ENCODE data around the gene INAFM1.

Gene INAFM1

DNA sequence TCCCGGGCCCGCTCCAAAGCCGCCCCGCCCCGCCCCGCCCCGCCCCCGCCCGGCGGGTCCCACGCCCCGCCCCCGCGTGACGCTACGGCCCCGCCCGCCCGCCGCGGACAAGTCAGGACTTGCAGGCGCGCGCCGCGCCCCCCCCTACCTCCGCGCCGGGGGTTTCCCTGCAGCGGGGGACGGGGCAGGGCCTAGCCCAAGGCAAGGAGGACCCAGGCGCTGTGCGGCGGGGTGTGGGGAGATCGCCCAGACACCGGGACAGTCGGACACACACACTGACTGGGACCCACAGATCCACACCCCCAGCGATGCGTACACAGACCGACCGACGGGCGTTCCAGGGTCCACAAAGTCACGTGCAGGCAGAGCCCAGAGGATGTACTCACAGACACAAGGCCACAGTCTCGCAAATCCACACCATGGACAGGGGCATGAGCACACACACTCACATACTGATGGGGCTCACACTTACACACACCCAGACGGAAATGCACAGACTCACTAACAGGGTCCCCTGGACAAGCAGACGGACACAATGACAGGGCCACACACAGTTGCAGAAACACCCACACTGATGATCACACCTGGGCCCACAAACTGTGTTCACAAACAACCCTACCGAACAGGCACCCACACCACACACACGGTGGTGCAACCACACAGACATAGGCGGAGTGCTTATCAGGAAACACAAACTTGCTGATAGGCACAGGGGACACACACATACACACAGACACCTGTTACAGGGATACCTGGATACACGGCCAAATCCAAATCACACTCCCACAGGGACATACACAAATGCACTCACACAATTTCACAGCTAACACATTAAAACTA, 43.2 kb upstream of the INAFM1 start:
- ChIA-PET CTCF (interaction anchor here (1.1 to 3.0 kb wide), 4 partner anchors 9 to 21 kb away, joined by 4 to 23 read pairs (median 16); no protein-coding TSS in a partner anchor), POLR2A (no interaction called here)
- peak overlapping the region; percentile 95 for H3K4me3 ChIP-seq (ENCODE audit: low read depth, low read length)
- TF ChIP-seq, protein P1, sequence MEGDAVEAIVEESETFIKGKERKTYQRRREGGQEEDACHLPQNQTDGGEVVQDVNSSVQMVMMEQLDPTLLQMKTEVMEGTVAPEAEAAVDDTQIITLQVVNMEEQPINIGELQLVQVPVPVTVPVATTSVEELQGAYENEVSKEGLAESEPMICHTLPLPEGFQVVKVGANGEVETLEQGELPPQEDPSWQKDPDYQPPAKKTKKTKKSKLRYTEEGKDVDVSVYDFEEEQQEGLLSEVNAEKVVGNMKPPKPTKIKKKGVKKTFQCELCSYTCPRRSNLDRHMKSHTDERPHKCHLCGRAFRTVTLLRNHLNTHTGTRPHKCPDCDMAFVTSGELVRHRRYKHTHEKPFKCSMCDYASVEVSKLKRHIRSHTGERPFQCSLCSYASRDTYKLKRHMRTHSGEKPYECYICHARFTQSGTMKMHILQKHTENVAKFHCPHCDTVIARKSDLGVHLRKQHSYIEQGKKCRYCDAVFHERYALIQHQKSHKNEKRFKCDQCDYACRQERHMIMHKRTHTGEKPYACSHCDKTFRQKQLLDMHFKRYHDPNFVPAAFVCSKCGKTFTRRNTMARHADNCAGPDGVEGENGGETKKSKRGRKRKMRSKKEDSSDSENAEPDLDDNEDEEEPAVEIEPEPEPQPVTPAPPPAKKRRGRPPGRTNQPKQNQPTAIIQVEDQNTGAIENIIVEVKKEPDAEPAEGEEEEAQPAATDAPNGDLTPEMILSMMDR (IDR thresholded peaks at IDR 0.05; ENCODE audit: insufficient read depth, low read length, missing control alignments), result no peak
- DNase-seq (ENCODE audit: low read depth, low spot score), result no peak

DNA sequence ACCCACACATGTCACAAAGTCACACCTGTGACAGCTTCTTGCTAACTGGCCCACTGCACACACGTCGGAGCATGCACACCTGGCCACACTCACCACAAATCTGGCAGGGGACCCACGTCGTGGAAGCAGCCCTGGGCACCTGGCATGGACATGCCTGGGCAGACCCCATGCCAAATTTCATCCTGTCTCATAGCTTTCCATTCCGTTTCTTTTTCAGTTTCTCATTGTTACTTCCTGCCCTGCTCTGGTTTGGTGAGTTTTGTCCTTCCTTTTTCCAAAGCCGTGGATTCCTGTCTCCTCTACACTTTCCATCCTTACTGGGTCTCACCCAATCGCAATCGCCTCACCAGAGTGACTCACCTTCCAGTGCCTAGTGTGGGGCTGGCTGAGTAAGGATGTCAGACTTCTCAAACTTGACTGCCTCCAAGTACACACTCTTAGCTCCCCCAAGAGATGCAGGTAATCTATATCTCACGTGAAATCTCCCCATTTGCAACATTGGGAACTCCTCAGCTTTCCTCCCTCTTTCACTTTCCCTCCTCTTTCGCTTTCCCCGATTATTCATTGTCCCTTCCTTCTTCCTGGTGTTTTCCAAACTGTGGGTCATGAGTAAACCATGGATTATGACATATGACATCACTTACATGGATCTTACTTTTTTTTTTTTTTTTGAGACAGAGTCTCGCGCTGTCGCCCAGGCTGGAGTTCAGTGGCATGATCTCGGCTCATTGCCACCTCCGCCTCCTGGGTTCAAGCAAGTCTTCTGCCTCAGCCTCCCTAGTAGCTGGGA, 42.1 kb upstream of the INAFM1 start:
- ChIA-PET CTCF (interaction anchor here (1.1 to 3.0 kb wide), 5 partner anchors 8 to 74 kb away, joined by 4 to 23 read pairs (median 11); no protein-coding TSS in a partner anchor), POLR2A (interaction anchor here (1.0 to 1.2 kb wide), 3 partner anchors 11 to 24 kb away, joined by 3 to 5 read pairs (median 3); partner anchors contain the start of gene CCDC9)
- TF ChIP-seq, protein P1 (IDR thresholded peaks at IDR 0.05; ENCODE audit: insufficient read depth, low read length, missing control alignments), result no peak
- H3K4me3 ChIP-seq (ENCODE audit: low read depth, low read length), result peak overlapping the region; percentile 53
- no peak for DNase-seq (ENCODE audit: low read depth, low spot score)

DNA sequence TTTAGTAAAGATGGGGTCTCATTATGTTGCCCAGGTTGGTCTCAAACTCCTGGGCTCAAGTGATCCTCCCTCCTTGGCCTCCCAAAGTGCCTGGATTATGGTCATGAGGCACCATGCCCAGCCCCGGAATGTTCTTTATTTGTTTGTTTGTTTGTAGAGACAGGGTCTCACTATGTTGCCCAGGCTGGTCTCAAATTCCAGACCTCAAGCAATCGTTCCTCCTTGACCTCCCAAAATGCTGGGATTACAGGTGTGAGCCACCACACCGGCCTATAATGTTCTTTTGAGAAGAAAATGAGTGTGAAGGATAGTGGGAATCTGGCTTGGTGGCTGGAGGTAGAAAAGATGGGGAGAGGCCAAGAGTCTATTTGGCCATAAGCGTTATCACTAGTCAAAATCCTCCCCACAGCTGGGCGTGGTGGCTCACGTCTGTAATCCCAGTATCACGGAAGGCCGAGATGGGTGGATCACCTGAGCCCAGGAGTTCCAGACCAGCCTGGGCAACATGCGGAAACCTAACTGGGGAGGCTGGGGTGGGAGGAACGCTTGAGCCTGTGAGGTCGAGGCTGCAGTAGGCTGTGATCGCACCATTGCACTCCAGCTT, 38.5 kb upstream of the INAFM1 start:
- DNase-seq (ENCODE audit: low read depth, low spot score), result no peak
- ChIA-PET CTCF (interaction anchor here (0.6 to 3.5 kb wide), 4 partner anchors 11 to 180 kb away, joined by 3 to 18 read pairs (median 6); no protein-coding TSS in a partner anchor), POLR2A (interaction anchor here (1.3 kb wide), 1 partner anchor 8 kb away, joined by 3 read pairs; no protein-coding TSS in a partner anchor)

DNA sequence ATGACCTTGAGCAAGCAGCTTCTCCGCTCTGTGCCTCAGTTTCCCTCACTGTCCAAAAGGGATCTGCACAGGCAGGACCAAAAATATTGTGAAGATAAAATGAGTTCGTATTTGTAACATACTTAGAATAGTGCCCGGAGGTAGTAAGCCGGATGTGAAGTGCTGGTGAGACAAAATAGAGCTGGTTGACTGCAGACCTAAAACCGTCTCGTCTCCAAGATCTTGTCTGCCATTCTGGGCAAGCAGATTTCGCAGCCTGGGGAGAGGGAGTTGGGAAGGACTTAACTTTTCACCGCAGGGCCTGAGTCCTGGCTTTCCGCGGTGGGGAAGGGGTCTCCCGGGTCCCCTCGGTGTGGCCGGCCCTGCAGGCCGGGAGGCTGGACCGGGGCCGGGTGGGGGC, 35.5 kb upstream of the INAFM1 start:
- H3K4me3 ChIP-seq (ENCODE audit: low read depth, low read length), result peak overlapping the region; percentile 47
- ChIA-PET POLR2A (interaction anchor here (1.2 to 1.4 kb wide), 2 partner anchors 13 to 18 kb away, joined by 3 to 6 read pairs; partner anchors contain the start of gene CCDC9), CTCF (interaction anchor here (1.4 to 3.5 kb wide), 4 partner anchors 8 to 89 kb away, joined by 4 to 18 read pairs (median 12); no protein-coding TSS in a partner anchor)
- TF ChIP-seq, protein P1 (IDR thresholded peaks at IDR 0.05; ENCODE audit: insufficient read depth, low read length, missing control alignments), result no peak
- DNase-seq (ENCODE audit: low read depth, low spot score), result no peak

More for the DNA sequence above, 38.5 kb upstream of the INAFM1 start:
- TF ChIP-seq, protein P1 (IDR thresholded peaks at IDR 0.05; ENCODE audit: insufficient read depth, low read length, missing control alignments), result no peak
- H3K4me3 ChIP-seq (ENCODE audit: low read depth, low read length), result no peak overlapping the region

DNA sequence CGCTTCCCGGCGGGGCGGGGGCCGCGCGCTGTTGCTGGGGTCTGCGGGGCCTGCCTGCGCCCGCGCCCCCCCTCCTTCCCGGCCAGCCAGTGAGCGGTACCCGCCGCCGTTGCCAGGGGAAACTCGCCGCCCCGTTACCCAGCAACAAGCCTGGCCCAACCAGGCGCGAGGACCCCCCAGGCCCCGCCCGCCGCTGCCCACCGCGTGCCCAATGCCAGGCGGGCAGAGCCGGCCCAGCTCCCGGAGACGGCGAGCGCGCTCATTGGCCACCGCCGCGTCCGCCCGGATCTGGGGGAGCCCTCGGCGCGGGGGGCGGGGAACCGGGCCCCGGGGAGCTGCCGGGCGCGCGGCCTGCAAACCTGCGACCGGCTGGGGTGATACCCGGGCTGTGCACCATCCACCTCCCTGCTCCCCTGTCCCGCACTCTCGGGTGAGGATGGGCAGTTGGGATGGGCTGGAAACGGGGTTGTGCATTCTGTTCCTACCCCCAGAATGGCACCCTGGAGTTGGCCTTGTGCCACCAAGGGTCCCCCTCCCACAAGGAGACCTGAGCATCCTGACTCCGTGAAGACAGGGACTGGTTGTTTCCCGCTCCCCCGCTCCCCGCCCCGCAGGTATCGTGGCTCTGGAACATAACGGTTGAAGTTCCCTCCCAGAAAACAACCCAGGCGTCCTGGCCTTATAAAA, 34.9 kb upstream of the INAFM1 start:
- ChIA-PET POLR2A (interaction anchor here (0.9 to 1.4 kb wide), 3 partner anchors 13 to 17 kb away, joined by 3 to 6 read pairs (median 4); partner anchors contain the start of gene CCDC9), CTCF (interaction anchor here (0.7 to 3.5 kb wide), 5 partner anchors 7 to 90 kb away, joined by 3 to 18 read pairs (median 11); no protein-coding TSS in a partner anchor)
- H3K4me3 ChIP-seq (ENCODE audit: low read depth, low read length), result peak overlapping the region; percentile 47
- no peak for DNase-seq (ENCODE audit: low read depth, low spot score)
- TF ChIP-seq, protein P1 (IDR thresholded peaks at IDR 0.05; ENCODE audit: insufficient read depth, low read length, missing control alignments), result no peak
